Thymus (tissue), 11 donors: ENCODE data around the gene PTMS. TPM values are rescaled to one million over a fixed set of nuclear protein-coding genes. Genes with fewer than 3 reads are reported as not detected.
"Not testable (repeated sequence)": the region's sequence is repeated elsewhere in the genome, so short reads cannot be mapped to it uniquely, and the experiment has no call there.

Experiments
- DNase-seq, 9 donors: peaks; one replicate each; pipeline ENCODE4 v3.0.0-alpha.2; 2013; ENCODE audit warnings: low spot score in 9 of 9, low read depth in 6 of 9, missing footprints in 1 of 9
- H3K27ac ChIP-seq, 2 donors: one replicate each; pipeline ENCODE4 v1.5.1; 2013; ENCODE audit warnings: control low read depth in 1 of 2, low read depth in 1 of 2, low read length in 1 of 2, mild to moderate bottlenecking in 1 of 2, moderate library complexity in 1 of 2
- H3K27me3 ChIP-seq, 2 donors: one replicate each; pipeline ENCODE4 v1.5.1; 2013; ENCODE audit warnings: low read length in 1 of 2; ENCODE audit not compliant: control insufficient read depth in 2 of 2, insufficient read depth in 1 of 2
- H3K36me3 ChIP-seq, 2 donors: one replicate each; pipeline ENCODE4 v1.5.1; 2013; ENCODE audit warnings: low read length in 1 of 2, mild to moderate bottlenecking in 1 of 2, moderate library complexity in 1 of 2; ENCODE audit not compliant: control insufficient read depth in 2 of 2, insufficient read depth in 2 of 2
- H3K4me1 ChIP-seq, 2 donors: one replicate each; pipeline ENCODE4 v1.5.1; 2013; ENCODE audit warnings: low read length in 2 of 2; ENCODE audit not compliant: control insufficient read depth in 2 of 2, insufficient read depth in 2 of 2
- H3K4me3 ChIP-seq, 2 donors: one replicate each; pipeline ENCODE4 v1.5.1; 2013; ENCODE audit warnings: low read length in 2 of 2, control low read depth in 1 of 2, mild to moderate bottlenecking in 1 of 2
- H3K9me3 ChIP-seq, 2 donors: one replicate each; pipeline ENCODE4 v1.5.1; 2013; ENCODE audit warnings: low read length in 1 of 2, mild to moderate bottlenecking in 1 of 2; ENCODE audit not compliant: control insufficient read depth in 2 of 2, insufficient read depth in 1 of 2
- WGBS: extraction: QIAGEN DNeasy Blood & Tissue Kit; methylation state at CpG from one replicate; pipeline ENCODE4 v1.1.7; 2013; 5-methylcytosine and 5-hydroxymethylcytosine counted together
- polyA plus RNA-seq: library from polyadenylated mRNA; stranded (reverse); fragments of 200-250 nt; gene quantifications from one replicate; pipeline ENCODE4 v1.2.3, GENCODE V29; 2013
- total RNA-seq: library from RNA; stranded (reverse); fragments of 120-200 nt; gene quantifications from one replicate; pipeline ENCODE4 v1.2.4, GENCODE V29; 2013
- donor health status: healthy.

The PTMS gene
- total and polyA plus RNA-seq, 2 donors, result 21.9 to 186 TPM

DNA sequence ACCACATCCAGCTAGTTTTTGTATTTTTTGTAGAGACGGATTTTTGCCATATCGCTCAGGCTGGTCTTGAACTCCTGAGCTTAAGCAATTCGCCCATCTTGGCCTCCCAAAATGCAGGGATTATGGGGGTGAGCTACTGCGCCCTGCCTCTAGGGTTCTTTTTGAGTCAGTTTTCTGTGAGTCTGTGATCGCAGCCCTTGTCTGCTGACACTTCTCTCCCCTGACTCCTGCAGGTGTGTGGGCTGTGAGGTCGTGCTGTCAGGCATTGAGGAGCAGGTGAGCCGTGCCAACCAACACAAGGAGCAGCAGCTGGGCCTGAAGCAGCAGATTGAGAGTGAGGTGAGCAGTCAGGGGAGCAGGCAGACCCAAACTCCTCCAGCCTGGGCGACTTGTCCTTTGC is 36.0 kb upstream of the PTMS start:
- H3K4me1 ChIP-seq, result no peaks in the 10 kb centered on the region
- no peak overlapping the region for H3K27ac ChIP-seq
- H3K9me3 ChIP-seq, result no peaks in the 10 kb centered on the region
- no peak for DNase-seq
- H3K4me3 ChIP-seq, result no peak overlapping the region
- H3K27me3 ChIP-seq, result no peaks in the 10 kb centered on the region
- 97% methylated on average over 8 of the region's 8 CpGs for WGBS
- peaks cover 43 to 58% of the 10 kb centered on the region in 2 donors for H3K36me3 ChIP-seq

DNA sequence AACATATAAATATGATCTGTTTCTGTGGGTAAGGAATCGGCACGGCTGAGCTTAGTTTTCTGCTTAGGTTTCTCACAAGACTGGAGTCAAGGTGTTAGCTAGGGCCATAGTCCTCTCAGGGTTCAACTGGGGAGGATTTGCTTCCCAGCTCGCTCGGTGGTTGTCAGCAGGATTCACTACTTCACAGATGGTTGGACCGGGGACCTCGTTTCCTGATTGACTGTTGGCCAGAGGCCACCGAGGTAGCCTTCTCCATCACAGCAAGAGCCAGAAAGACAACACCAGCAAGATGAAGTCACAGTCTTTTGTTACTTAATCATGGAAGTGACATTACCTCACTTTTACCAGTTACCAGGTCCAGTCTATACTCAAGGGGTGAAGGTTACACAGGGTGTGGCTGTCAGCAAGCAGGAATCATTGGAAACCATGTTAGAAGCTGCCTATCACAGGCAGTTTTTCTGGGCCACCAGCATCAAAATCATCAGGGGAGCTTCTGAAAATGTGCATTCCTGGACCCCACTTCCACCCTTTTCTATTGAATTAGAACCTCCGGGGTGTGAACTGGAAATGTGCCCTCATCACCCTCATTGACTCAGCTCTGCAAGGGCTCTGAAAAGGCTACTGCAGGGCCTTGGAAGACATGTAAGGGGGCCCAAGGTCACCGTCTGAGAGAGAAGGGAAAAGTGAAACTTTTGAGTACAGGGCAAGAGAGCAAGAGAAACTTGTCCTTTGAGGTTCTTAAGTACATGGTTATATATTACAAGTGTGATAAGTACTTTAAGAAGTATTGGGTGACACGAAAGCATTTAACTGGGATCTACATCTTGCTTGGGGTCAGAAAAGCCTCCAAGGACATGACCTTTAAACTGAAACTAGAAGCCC is 31.4 kb upstream of the PTMS start:
- peaks cover 25 to 30% of the 10 kb centered on the region in 2 donors for H3K36me3 ChIP-seq

DNA sequence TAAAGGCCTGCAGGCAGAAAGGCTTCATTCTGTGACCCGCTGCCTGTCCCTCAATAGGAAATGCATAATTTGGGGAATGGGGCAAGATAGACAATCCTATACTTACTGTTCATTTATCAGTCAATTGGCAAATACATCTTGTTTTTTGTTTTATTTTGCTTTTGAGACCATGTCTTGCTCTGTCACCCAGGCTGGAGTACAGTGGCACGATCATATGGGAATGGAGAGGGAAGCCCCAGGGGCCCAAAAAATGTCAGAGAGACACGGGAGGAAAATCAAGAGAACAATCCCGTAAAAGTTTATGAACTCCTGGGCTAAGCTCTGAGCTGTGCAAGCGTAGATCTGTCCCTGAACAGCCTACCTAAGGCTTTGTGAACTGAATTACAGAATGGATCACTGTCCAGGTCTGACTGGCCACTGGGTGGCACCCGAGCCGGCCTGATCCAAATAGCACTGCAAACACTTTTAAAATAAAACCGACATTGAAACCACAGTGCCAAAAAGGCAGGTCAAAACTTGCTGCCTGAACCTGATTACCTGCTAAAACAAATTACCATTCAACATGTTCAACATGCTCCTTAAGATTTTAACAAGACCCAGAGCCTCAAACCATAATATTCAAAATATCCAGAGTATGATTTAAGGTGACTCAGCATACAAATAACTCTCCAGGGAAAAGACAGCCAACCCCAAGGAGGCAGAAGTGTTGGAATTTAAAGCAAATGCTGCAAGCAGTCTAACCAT is 30.5 kb upstream of the PTMS start:
- peak in 1 of 9 donors; percentile 37 for DNase-seq
- Histone ChIP-seq H3K9me3 (no peaks in the 10 kb centered on the region), H3K27me3 (no peaks in the 10 kb centered on the region), H3K27ac (no peak overlapping the region), H3K4me3 (no peak overlapping the region), H3K36me3 (peaks cover 17 to 21% of the 10 kb centered on the region in 2 donors), H3K4me1 (no peaks in the 10 kb centered on the region)
- WGBS, result 61% methylated on average over 8 of the region's 8 CpGs

More for the DNA sequence above, 31.4 kb upstream of the PTMS start:
- Histone ChIP-seq H3K27ac (no peak overlapping the region), H3K27me3 (no peaks in the 10 kb centered on the region), H3K9me3 (no peaks in the 10 kb centered on the region), H3K4me1 (no peaks in the 10 kb centered on the region), H3K4me3 (no peak overlapping the region)
- WGBS, result 97% methylated on average over 10 of the region's 10 CpGs
- DNase-seq, result no peak

DNA sequence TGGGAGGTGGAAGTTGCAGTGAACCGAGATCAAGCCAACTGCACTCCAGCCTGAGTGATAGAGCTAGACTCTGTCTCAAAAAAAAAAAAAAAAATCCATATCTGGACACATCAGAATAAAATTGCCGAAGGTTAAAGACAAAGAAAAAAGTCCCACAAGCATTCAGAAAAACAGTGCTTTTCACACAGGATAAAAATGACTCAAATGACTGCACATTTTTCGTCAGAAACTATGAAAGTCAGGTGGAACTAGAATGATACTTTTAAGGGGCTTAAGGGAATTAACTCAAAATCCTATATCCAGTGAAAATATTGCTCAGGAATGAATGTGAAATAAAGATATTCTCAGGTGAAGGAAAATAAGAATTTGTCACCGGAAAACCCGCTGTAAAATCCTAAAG is 29.4 kb upstream of the PTMS start:
- H3K27ac ChIP-seq, result no peak overlapping the region
- H3K4me3 ChIP-seq, result no peak overlapping the region
- no peaks in the 10 kb centered on the region for H3K27me3 ChIP-seq
- H3K36me3 ChIP-seq, result peaks cover 8 to 11% of the 10 kb centered on the region in 2 donors
- WGBS, result 98% methylated on average over 5 of the region's 5 CpGs
- H3K9me3 ChIP-seq, result no peaks in the 10 kb centered on the region
- no peak for DNase-seq
- no peaks in the 10 kb centered on the region for H3K4me1 ChIP-seq

DNA sequence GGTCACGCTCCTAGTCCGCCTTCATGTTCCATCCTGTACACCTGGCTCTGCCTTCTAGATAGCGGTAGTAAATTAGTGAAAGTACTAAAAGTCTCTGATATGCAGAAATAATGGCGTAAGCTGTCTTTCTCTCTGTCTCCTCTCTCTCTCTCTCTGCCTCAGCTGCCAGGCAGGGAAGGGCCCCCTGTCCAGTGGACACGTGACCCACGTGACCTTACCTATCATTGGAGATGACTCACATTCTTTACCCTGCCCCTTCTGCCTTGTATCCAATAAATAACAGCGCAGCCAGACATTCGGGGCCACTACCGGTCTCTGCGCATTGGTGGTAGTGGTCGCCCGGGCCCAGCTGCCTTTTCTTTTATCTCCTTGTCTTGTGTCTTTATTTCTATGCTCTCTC is 24.1 kb upstream of the PTMS start:
- H3K27me3 ChIP-seq, H3K4me3 ChIP-seq, H3K9me3 ChIP-seq, H3K27ac ChIP-seq, DNase-seq: not testable (repeated sequence)
- 92% methylated on average over 12 of the region's 12 CpGs for WGBS
- H3K36me3 ChIP-seq, result peaks cover 7 to 16% of the 10 kb centered on the region in 2 donors
- H3K4me1 ChIP-seq, result peaks cover 0 to 17% of the 10 kb centered on the region in 2 donors

DNA sequence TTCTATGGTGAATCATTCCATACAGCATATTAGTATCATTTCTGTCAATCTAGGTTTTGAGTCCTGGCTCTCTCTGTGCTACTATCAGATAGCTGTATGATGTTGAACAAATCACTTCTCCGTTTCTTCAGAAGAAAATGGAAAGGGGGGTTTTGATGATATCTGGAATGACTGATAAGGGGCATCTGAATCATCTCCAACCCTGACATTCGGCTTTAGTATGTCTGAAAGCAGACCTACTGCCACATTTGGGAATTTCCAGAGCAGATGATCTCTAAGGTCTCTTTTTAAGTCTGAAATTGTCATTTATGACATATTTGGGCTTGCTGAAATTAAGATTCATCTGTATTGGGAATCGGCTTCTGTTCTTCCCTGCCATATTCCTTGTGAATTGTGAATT is 23.3 kb upstream of the PTMS start:
- Histone ChIP-seq H3K4me3 (no peak overlapping the region), H3K4me1 (peaks cover 0 to 17% of the 10 kb centered on the region in 2 donors), H3K27me3 (no peaks in the 10 kb centered on the region), H3K9me3 (no peaks in the 10 kb centered on the region), H3K27ac (no peak overlapping the region), H3K36me3 (peaks cover 14 to 24% of the 10 kb centered on the region in 2 donors)
- no peak for DNase-seq
- WGBS, result 93% methylated on average over 3 of the region's 3 CpGs

DNA sequence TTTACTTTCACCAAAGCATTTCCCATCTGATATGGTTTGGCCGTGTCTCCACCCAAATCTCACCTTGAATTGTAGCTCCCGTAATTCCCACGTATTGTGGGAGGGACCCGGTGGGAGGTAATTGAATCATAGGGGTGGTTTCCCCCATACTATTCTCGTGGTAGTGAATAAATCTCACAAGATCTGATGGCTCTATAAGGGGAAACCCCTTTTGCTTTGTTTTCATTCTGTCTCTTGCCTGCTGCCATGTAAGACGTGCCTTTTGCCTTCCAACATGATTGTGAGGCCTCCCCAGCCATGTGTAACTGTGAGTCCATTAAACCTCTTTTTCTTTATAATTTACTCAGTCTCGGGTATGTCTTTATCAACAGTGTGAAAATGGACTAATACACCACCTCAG is 22.9 kb upstream of the PTMS start:
- not testable (repeated sequence) for H3K4me3 ChIP-seq, H3K27ac ChIP-seq, H3K27me3 ChIP-seq, H3K9me3 ChIP-seq, DNase-seq
- WGBS, result 86% methylated on average over 7 of the region's 7 CpGs
- H3K36me3 ChIP-seq, result peaks cover 19 to 28% of the 10 kb centered on the region in 2 donors
- H3K4me1 ChIP-seq, result peaks cover 0 to 17% of the 10 kb centered on the region in 2 donors

DNA sequence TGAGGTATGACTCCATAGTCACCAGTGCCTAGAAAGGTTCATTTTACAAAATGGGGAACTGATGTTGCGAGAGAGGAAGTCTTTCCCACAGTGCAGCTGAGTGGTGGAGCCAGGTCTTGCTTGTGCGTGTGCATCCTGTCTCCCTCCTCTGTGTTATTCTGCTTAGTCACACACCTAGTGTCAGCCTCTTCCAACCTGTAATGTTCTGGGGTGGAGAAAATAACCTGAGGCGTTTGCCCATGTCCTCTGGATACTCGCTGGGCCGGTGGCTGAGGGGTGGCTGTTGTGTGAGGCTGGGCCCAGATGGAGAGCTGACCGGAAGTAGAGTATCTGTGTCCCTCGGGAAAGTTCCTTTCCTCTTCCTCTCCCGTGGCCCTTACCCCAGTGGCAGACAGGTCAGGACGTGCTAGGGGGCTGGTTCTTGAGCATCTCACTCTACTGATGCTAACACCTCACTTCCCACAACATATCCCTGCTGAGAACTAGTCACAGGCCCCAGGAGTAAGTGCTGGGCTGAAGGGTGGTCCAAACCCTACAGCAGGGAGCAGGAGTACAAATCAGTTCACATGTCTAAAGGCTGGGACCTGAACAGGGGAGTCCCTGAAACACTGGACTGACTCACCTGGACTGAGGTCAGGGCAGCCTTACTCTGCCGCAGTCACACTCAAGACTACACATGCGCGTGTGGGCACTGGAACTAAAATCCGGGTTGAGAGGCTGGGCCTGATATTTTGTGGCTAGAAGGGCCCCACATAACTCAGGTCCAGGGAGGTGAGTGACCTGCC is 20.2 kb upstream of the PTMS start:
- Histone ChIP-seq H3K4me1 (peaks cover 0 to 17% of the 10 kb centered on the region in 2 donors), H3K9me3 (no peaks in the 10 kb centered on the region), H3K36me3 (peaks cover 42 to 55% of the 10 kb centered on the region in 2 donors), H3K27ac (peak overlapping the region; percentile 52 to 53), H3K27me3 (no peaks in the 10 kb centered on the region), H3K4me3 (no peak overlapping the region)
- WGBS, result 43% methylated on average over 13 of the region's 13 CpGs
- peak in 1 of 9 donors; percentile 66 for DNase-seq
